ENCODE results near the gene JOSD2. TPM values are rescaled to one million over a fixed set of nuclear protein-coding genes. Genes with fewer than 3 reads are reported as not detected.

The JOSD2 gene
- total RNA-seq, 4 donors from 2014 or later, result 6.8 to 36.5 (median 27.1) TPM

GRCh38 chr19:50550594-50550966, 39.6 kb upstream of the JOSD2 start:
- TF ChIP-seq CTCF (IDR thresholded peaks at IDR 0.05; ENCODE audit: low read depth), result no peak

- TF ChIP-seq CTCF (IDR thresholded peaks at IDR 0.05; ENCODE audit: low read depth), result no peak
These were observed 39.1 kb upstream of the JOSD2 start for GRCh38 chr19:50549927-50550593.

- TF ChIP-seq CTCF (IDR thresholded peaks at IDR 0.05; ENCODE audit: low read depth), result no peak
These were observed 38.3 kb upstream of the JOSD2 start for GRCh38 chr19:50549059-50549926.

- no peak for TF ChIP-seq CTCF (IDR thresholded peaks at IDR 0.05; ENCODE audit: low read depth)
These were observed 37.4 kb upstream of the JOSD2 start for GRCh38 chr19:50548191-50549058.

GRCh38 chr19:50547385-50548190, 36.6 kb upstream of the JOSD2 start:
- TF ChIP-seq CTCF (IDR thresholded peaks at IDR 0.05; ENCODE audit: low read depth), result no peak

- no peak for TF ChIP-seq CTCF (IDR thresholded peaks at IDR 0.05; ENCODE audit: low read depth)
These were observed 35.7 kb upstream of the JOSD2 start for GRCh38 chr19:50546527-50547221.
